Endothelial cell of umbilical vein (primary cell): ENCODE results near the gene DNAI1. TPM values are rescaled to one million over a fixed set of nuclear protein-coding genes. Genes with fewer than 3 reads are reported as not detected.

ENCODE experiments used
- BruUV-seq: library from RNA; stranded (reverse); fragments of 400-500 nt; replicated peaks from 2 replicates; lab custom pipeline; 2021; lab: Mats Ljungman, UMichigan
- CTCF ChIA-PET: fragments of 300-600, 350-600 bp; sonication (Branson Sonifier 250); formaldehyde crosslinking; loops from one replicate; lab custom pipeline; 2021; ENCODE audit warnings: antibody characterized with exemption, inconsistent platforms; lab: Charles Lee
- POLR2A ChIA-PET: fragments of 300-600, 350-600 bp; sonication (Branson Sonifier 250); formaldehyde crosslinking; loops from one replicate; lab custom pipeline; 2021; ENCODE audit warnings: antibody characterized with exemption, inconsistent platforms; lab: Charles Lee
- DNase-seq: peaks from one replicate; pipeline ENCODE4 v3.0.0-alpha.2; 2011; ENCODE audit warnings: low read depth, low spot score
- FAIRE-seq: peaks from 2 replicates; lab custom pipeline; 2011; peaks lifted over from hg19 to GRCh38; lab: Jason Lieb, UNC
- H2AFZ ChIP-seq: 2 replicates; pipeline ENCODE4 v1.6.0; 2012; ENCODE audit warnings: low read depth, low read length, control low read depth, inconsistent platforms
- H3K27ac ChIP-seq: 2 replicates; pipeline ENCODE4 v1.5.1; 2011; ENCODE audit warnings: low read depth, mild to moderate bottlenecking, control low read depth, low read length, moderate library complexity; ENCODE audit not compliant: insufficient read depth
- H3K27me3 ChIP-seq, 2 experiments: 2 replicates each; pipeline versions ENCODE4 v1.6.0 to v1.6.1; 2011; ENCODE audit warnings: low read length in 2 of 2, mixed read lengths in 1 of 2; ENCODE audit not compliant: control insufficient read depth in 2 of 2, insufficient read depth in 2 of 2
- H3K36me3 ChIP-seq, 2 experiments: 2 replicates in 1 of 2; 3 replicates in 1 of 2; pipeline ENCODE4 v1.5.1; 2011; ENCODE audit warnings: low read length in 2 of 2, mild to moderate bottlenecking in 1 of 2, moderate library complexity in 1 of 2; ENCODE audit not compliant: control insufficient read depth in 2 of 2, insufficient read depth in 2 of 2; ENCODE audit errors: extremely low read depth in 1 of 2
- H3K4me1 ChIP-seq: 3 replicates; pipeline ENCODE4 v1.5.1; 2011; ENCODE audit warnings: mild to moderate bottlenecking, low read length; ENCODE audit not compliant: control insufficient read depth, insufficient read depth; ENCODE audit errors: extremely low read depth
- H3K4me2 ChIP-seq: 2 replicates; pipeline ENCODE4 v1.6.1; 2011; ENCODE audit warnings: low read length, control low read depth, mixed read lengths; ENCODE audit not compliant: insufficient read depth
- H3K4me3 ChIP-seq, 3 experiments: fragments of 200-600 bp in 1 of 3; sonication (generic), shearing (Covaris generic) in 1 of 3; replicated peaks in 1 of 3; 2 replicates each; pipeline ENCODE4 v1.5.1; 2011 to 2016; ENCODE audit warnings: control low read depth in 3 of 3, low read length in 3 of 3, mild to moderate bottlenecking in 2 of 3, inconsistent platforms in 1 of 3, low read depth in 1 of 3, moderate library complexity in 1 of 3; ENCODE audit not compliant: insufficient read depth in 1 of 3
- H3K79me2 ChIP-seq: 2 replicates; pipeline ENCODE4 v1.6.0; 2012; ENCODE audit warnings: low read length, inconsistent platforms; ENCODE audit not compliant: control insufficient read depth, insufficient read depth
- H3K9ac ChIP-seq: replicated peaks from 2 replicates; pipeline ENCODE3; 2011; ENCODE audit warnings: low read length, control low read depth; ENCODE audit not compliant: insufficient read depth; ENCODE audit errors: extremely low read depth
- H3K9me1 ChIP-seq: replicated peaks from 3 replicates; pipeline ENCODE4 v1.6.0; 2011; ENCODE audit warnings: mild to moderate bottlenecking, low read length; ENCODE audit not compliant: control insufficient read depth, insufficient read depth; ENCODE audit errors: extremely low read depth
- H3K9me3 ChIP-seq: replicated peaks from 2 replicates; pipeline ENCODE4 v1.5.1; 2012; ENCODE audit warnings: low read length, inconsistent platforms; ENCODE audit not compliant: control insufficient read depth, insufficient read depth
- H4K20me1 ChIP-seq: replicated peaks from 2 replicates; pipeline ENCODE3; 2011; ENCODE audit warnings: mild to moderate bottlenecking, low read length; ENCODE audit not compliant: control insufficient read depth, insufficient read depth; ENCODE audit errors: extremely low read depth
- CTCF ChIP-seq, 2 donors: IDR thresholded peaks; 1 replicate in 1 of 2; 2 replicates in 1 of 2; pipeline ENCODE4 v1.5.1; 2011; ENCODE audit warnings: low read length in 2 of 2, mild to moderate bottlenecking in 2 of 2, moderate library complexity in 2 of 2, control low read depth in 1 of 2, inconsistent platforms in 1 of 2, low read depth in 1 of 2; ENCODE audit not compliant: insufficient read depth in 1 of 2; ENCODE audit errors: extremely low read depth in 1 of 2
- EZH2 ChIP-seq: IDR thresholded peaks from 2 replicates; pipeline ENCODE4 v1.6.1; 2012; ENCODE audit warnings: borderline replicate concordance, low read depth, mild to moderate bottlenecking, moderate library complexity, low read length, inconsistent platforms; ENCODE audit not compliant: severe bottlenecking
- FOS ChIP-seq: IDR thresholded peaks from 2 replicates; pipeline ENCODE4 v1.6.1; 2011; ENCODE audit warnings: mild to moderate bottlenecking, low read length, moderate library complexity, borderline replicate concordance; ENCODE audit not compliant: insufficient read depth
- GATA2 ChIP-seq: IDR thresholded peaks from 2 replicates; pipeline ENCODE4 v1.7.0; 2011; ENCODE audit warnings: low read depth, mild to moderate bottlenecking, moderate library complexity, mixed read lengths, low read length; ENCODE audit not compliant: insufficient read length, insufficient read depth
- JUN ChIP-seq: IDR thresholded peaks from 2 replicates; pipeline ENCODE4 v1.6.1; 2011; ENCODE audit warnings: borderline replicate concordance, low read depth; ENCODE audit not compliant: insufficient read length, insufficient read depth
- MAX ChIP-seq: IDR thresholded peaks from 2 replicates; pipeline ENCODE4 v1.6.1; 2011; ENCODE audit not compliant: insufficient read depth, insufficient read length
- MYC ChIP-seq: IDR thresholded peaks from one replicate; pipeline ENCODE4 v1.6.1; 2011; ENCODE audit warnings: mild to moderate bottlenecking, low read depth, low read length
- POLR2A ChIP-seq: IDR thresholded peaks from 2 replicates; pipeline ENCODE4 v1.6.1; 2012; ENCODE audit warnings: low read depth, mild to moderate bottlenecking, control low read depth, low read length
- POLR2AphosphoS5 ChIP-seq: IDR thresholded peaks from 2 replicates; pipeline ENCODE4 v1.6.1; 2012; ENCODE audit warnings: low read depth, mild to moderate bottlenecking, control low read depth, low read length, moderate library complexity; ENCODE audit not compliant: insufficient read depth
- dilution Hi-C: fragments of 300-500 bp; cut with MboI; formaldehyde crosslinking; loops from one replicate; pipeline ENCODE4 v1.15.0; 2019; ENCODE audit warnings: low sequenced_read_pairs; ENCODE audit not compliant: extremely low pct_ligation_motif_present
- intact Hi-C: fragments of 100-400 bp; cut with micrococcal nuclease; formaldehyde crosslinking; loops from one replicate; pipeline ENCODE4 v1.10.0; 2022
- polyA plus RNA-seq, 4 experiments: library from polyadenylated mRNA; depleted of rRNA in 3 of 4; stranded (reverse) in 3 of 4; unstranded in 1 of 4; fragments of >200 nt; gene quantifications; 2 replicates each; pipeline versions ENCODE4 v1.2.1 to v1.2.3, GENCODE V29; 2011 to 2012; ENCODE audit warnings: missing spikeins in 1 of 4
- total RNA-seq: library from RNA; stranded (reverse); gene quantifications from 2 replicates; pipeline ENCODE4 v1.2.3, GENCODE V29; 2021

The DNAI1 gene
- total and polyA plus RNA-seq, 2 donors (not counting 3 experiments of a cell fraction or from before 2014, with no cell fraction given) = not detected

GRCh38 chr9:34558919-34559623, 100.5 kb downstream of the DNAI1 start:
- POLR2A ChIA-PET = no interaction called here
- Histone ChIP-seq H3K4me3 (no peak overlapping the region), H3K9me3 (no peaks in the 10 kb centered on the region), H4K20me1 (no peaks in the 10 kb centered on the region), H3K27me3 (peaks cover 15 to 29% of the 10 kb centered on the region in 2 experiments), H3K36me3 (no peaks in the 10 kb centered on the region), H3K4me1 (no peaks in the 10 kb centered on the region), H3K79me2 (no peaks in the 10 kb centered on the region), H3K9me1 (no peaks in the 10 kb centered on the region), H2AFZ (no peak overlapping the region), H3K27ac (no peak overlapping the region), H3K4me2 (no peak overlapping the region), H3K9ac (no peak overlapping the region)
- BruUV-seq = no TSS peak
- DNase-seq (no peak), FAIRE-seq (no peak)
- CTCF ChIA-PET = interaction anchor here (1.1 to 2.3 kb wide), 3 partner anchors 11 to 155 kb away, joined by 3 to 12 read pairs (median 10); no protein-coding TSS in a partner anchor
- no peak for TF ChIP-seq CTCF (IDR thresholded peaks at IDR 0.05; ENCODE audit: extremely low read depth in 1 of 2, insufficient read depth in 1 of 2, low read depth in 1 of 2, low read length in 2 of 2)
- TF ChIP-seq POLR2A = no peak
- no peak for TF ChIP-seq FOS
- no peak for TF ChIP-seq POLR2AphosphoS5
- TF ChIP-seq MYC = no peak
- TF ChIP-seq JUN = no peak
- no peak for TF ChIP-seq EZH2
- no peak for TF ChIP-seq MAX
- no peak for TF ChIP-seq GATA2
- dilution Hi-C loops = no loop called here
- intact Hi-C loops = no loop called here
